Adipocyte (in vitro differentiated cells): ENCODE results near the gene QARS1.

Experiments
- DNase-seq: peaks from one replicate; pipeline ENCODE4 v3.0.0-alpha.2; 2015; ENCODE audit warnings: low read depth
- H3K27me3 ChIP-seq: replicated peaks from 2 replicates; pipeline ENCODE4 v1.7.0; 2013; ENCODE audit warnings: mild to moderate bottlenecking, low read length, moderate library complexity; ENCODE audit not compliant: control insufficient read depth, insufficient read depth
- H3K36me3 ChIP-seq: 2 replicates; pipeline ENCODE4 v1.7.0; 2013; ENCODE audit warnings: low read length, mild to moderate bottlenecking, moderate library complexity; ENCODE audit not compliant: control insufficient read depth, insufficient read depth, severe bottlenecking
- H3K4me1 ChIP-seq: 2 replicates; pipeline ENCODE4 v1.7.0; 2013; ENCODE audit warnings: mild to moderate bottlenecking, low read length, moderate library complexity; ENCODE audit not compliant: control insufficient read depth, insufficient read depth
- H3K4me3 ChIP-seq: 2 replicates; pipeline ENCODE4 v1.7.0; 2013; ENCODE audit warnings: mild to moderate bottlenecking, low read length, moderate library complexity
- H3K9ac ChIP-seq: 2 replicates; pipeline ENCODE4 v1.7.0; 2013; ENCODE audit warnings: mild to moderate bottlenecking, low read length, moderate library complexity
- H3K9me3 ChIP-seq: 2 replicates; pipeline ENCODE4 v1.7.0; 2013; ENCODE audit warnings: mild to moderate bottlenecking, low read length, moderate library complexity; ENCODE audit not compliant: control insufficient read depth

The QARS1 gene

DNA sequence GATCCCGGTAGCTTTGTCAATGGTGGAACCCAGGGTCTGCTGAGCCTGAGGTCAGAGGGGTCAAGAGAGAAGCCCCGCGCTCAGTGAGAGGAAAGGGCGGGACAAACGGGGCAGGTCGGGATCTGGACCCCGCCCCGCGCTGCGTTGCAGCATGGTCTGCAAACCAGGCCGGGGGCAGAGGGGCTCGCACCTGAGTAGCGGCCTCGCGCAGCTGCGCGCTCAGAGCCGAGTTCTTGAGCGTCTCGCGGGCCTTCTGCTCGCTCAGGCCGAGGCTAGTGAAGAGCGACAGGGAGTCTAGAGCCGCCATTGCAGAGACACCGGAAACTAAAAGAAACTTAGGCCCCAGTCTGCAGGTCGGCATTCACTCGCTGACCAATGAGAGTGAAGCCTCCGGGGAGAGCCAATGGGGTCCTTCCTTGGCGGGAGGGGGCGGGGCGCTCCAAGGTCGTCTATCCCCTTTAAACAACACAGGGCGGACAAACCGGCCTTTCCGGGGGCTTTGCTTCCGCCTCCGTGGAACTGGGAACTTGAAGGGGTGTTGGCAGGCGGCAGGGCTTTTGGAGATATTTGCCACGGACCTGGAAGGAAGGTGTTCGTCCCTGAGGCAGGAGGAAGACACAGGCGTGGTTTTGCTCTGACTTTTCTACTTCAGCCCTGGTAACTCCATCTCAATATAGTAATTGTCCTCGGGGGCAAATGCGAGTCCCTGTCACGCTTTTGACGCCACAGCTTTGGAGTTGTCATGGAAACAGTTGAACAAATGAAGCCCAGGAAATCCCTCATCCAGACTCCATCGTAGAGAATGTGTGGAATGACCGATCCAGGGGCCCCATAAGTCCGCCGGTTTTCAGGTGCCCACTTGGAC, at the start of gene QARS1:
Gene QARS1, minus strand, starts transcription at position 331 of the 865 bp plus-strand sequence. Its CDS starts 24 bp downstream, at position 307.
- peak within 1 kb of the TSS; percentile 99 for H3K9ac ChIP-seq
- no peaks in the 10 kb centered on the region for H3K9me3 ChIP-seq
- H3K36me3 ChIP-seq: peaks cover 48% of the 10 kb centered on the region
- peak; percentile 96 for DNase-seq
- no peaks in the 10 kb centered on the region for H3K27me3 ChIP-seq
- peaks cover 22% of the 10 kb centered on the region for H3K4me1 ChIP-seq
- peak within 1 kb of the TSS; percentile 100 for H3K4me3 ChIP-seq

DNA sequence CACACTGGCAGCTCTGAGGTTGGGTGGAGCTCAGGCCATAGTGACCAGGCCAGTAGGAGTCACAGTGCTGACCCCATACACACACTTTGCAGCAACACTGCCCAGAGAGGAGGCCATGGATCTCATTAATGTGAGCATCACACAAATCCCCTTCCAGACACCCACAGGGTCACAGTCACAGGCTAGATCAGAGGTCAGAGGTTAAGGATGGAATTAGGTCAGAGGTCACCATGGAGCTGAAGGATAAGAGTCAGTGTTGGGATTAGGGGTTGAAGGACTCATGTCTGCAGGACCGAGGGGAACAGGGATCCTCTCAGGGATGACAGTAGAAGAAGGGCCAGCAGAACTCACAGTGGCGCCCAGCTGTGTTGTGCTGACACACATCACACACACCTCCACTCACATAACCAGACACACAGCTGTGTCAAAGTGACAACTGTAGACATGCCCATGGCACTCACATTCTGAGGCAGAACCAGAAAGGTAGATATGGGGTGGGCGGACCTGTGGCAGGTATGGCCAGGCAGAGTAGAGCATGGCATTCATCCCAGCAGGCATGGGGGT, 48.9 kb upstream of the QARS1 start:
- DNase-seq: no peak
- Histone ChIP-seq H3K36me3 (no peaks in the 10 kb centered on the region), H3K4me3 (no peak overlapping the region), H3K4me1 (no peaks in the 10 kb centered on the region), H3K9me3 (no peaks in the 10 kb centered on the region), H3K27me3 (peaks cover under 1% of the 10 kb centered on the region), H3K9ac (no peak overlapping the region)

DNA sequence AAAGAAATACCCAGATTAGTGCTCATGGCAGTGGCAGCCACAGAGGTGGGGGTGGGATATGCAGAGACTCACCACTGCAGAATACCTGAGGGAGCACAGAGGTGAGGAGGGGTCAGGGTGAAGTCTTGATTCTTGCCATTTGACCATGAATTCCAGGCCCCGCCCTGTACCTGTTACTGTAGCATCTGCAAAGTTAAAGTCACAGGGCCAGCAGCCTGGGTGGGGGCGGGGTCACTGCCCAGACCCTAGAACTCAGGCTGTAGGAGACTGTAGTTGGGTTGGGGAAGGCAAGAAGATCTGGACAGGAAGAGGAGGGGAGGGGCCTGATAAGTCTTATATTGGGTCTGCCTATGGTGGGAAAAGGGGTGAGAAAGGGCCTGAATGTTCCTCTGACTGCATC, 47.1 kb upstream of the QARS1 start:
- Histone ChIP-seq H3K9ac (no peak overlapping the region), H3K36me3 (no peaks in the 10 kb centered on the region), H3K9me3 (no peaks in the 10 kb centered on the region), H3K4me3 (no peak overlapping the region), H3K27me3 (peaks cover 3% of the 10 kb centered on the region), H3K4me1 (no peaks in the 10 kb centered on the region)
- DNase-seq: no peak

DNA sequence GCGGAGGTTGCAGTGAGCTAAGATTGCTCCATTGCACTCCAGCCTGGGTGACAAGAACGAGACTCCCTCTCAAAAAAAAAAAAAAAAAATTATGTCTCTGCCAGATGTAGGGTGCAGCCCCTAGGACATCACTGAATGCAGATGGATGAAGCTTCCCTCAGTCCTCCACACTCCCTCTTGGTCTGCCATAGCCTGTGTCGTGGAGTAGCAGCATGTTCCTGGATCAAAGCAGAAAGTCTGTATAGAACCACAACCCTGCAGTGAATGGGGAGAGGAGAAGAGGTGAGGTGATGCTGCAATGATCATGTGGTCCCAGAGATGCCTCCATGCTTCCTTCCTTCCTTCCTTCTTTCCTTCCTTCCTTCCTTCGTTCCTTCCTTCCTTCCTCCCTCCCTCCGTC, 43.6 kb upstream of the QARS1 start:
- Histone ChIP-seq H3K4me1 (no peaks in the 10 kb centered on the region), H3K36me3 (no peaks in the 10 kb centered on the region), H3K4me3 (no peak overlapping the region), H3K9ac (no peak overlapping the region), H3K9me3 (no peaks in the 10 kb centered on the region), H3K27me3 (peaks cover 3% of the 10 kb centered on the region)
- DNase-seq: no peak

DNA sequence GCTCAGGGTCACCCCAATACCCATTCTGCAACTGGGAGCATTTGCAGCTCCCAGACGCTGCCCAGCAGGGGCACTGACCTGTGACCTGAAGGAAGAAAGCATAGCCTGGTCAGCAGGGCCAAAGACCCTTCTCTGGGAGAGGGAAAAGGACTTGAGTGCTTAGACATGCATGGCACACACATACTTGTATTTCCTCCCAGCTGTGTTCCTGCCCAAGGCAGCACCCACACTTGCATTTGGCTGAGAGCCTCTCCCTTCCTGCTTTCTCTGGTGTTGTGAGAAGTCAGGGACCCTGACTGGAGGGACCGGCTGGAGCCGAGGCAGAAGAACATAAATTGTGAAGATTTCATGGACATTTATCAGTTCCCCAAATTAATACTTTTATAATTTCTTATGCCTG, 35.5 kb upstream of the QARS1 start:
- H3K4me3 ChIP-seq: no peak overlapping the region
- no peaks in the 10 kb centered on the region for H3K36me3 ChIP-seq
- no peak for DNase-seq

DNA sequence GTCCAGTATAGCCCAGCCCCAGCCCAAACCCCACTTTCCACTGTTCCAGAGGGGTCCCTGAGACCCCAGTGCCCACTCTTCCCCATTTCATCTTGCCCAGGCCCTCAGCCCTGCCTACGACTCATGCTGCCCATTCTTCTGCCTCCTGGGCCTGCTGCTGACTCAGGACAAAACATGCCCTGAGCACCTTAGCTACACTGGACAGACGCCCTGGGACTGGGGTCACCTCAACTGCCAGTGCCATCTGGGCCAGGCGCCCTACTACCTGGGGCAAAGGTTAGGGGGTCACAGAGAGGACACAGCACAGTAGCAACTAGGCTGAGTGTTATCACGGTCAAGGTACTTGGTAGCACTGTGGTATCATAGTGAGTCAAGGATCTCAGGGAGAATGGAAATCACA, 30.9 kb upstream of the QARS1 start:
- DNase-seq: no peak

More for the DNA sequence above, 35.5 kb upstream of the QARS1 start:
- no peaks in the 10 kb centered on the region for H3K4me1 ChIP-seq
- H3K27me3 ChIP-seq: peaks cover 7% of the 10 kb centered on the region
- no peak overlapping the region for H3K9ac ChIP-seq
- H3K9me3 ChIP-seq: no peaks in the 10 kb centered on the region

DNA sequence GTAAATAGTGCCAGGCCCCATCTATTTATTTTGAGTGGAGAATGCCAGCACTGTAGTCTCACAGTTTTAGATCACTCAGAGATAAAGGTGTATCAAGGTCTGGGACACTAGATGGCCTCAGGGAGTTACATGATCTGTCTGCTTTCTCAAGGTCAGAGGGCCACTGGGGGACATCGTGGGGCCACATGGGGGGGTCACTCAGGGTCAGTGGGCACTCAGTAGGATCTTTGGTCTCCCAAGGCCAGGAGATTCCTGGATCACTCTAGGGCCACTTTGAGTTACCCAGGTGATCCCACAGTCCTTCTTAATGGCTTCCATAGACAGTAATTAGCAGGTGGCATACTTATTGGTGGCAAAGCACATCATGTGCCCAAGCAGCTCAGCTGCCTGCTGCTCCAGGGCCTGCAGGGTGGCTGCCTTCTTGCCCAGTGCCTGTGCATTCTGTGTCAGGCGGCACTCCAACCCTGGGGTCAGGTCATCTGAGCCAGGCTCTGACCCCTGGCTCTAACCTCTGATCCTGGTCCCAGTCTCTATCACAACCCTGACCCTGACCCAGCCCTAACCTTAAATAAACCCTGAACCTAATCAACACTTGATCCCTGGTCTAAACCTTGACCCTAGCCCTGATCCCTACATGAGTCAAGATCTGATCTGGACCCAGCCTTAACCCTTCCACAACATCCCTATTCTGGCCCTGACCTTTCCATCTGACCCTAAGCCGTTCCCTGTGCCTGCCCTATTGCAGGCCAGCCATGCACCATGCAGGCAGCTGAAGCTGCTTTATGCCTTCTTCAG, 30.1 kb upstream of the QARS1 start:
- DNase-seq: no peak
- H3K4me1 ChIP-seq: peaks cover 13% of the 10 kb centered on the region
- H3K4me3 ChIP-seq: peak overlapping the region; percentile 90
- peaks cover 16% of the 10 kb centered on the region for H3K36me3 ChIP-seq
- H3K27me3 ChIP-seq: peaks cover 3% of the 10 kb centered on the region
- H3K9me3 ChIP-seq: no peaks in the 10 kb centered on the region
- no peak overlapping the region for H3K9ac ChIP-seq

More for the DNA sequence above, 30.9 kb upstream of the QARS1 start:
- H3K4me3 ChIP-seq: no peak overlapping the region
- H3K27me3 ChIP-seq: peaks cover 7% of the 10 kb centered on the region
- H3K36me3 ChIP-seq: peaks cover 8% of the 10 kb centered on the region
- H3K9me3 ChIP-seq: no peaks in the 10 kb centered on the region
- H3K9ac ChIP-seq: no peak overlapping the region
- H3K4me1 ChIP-seq: peaks cover 13% of the 10 kb centered on the region

DNA sequence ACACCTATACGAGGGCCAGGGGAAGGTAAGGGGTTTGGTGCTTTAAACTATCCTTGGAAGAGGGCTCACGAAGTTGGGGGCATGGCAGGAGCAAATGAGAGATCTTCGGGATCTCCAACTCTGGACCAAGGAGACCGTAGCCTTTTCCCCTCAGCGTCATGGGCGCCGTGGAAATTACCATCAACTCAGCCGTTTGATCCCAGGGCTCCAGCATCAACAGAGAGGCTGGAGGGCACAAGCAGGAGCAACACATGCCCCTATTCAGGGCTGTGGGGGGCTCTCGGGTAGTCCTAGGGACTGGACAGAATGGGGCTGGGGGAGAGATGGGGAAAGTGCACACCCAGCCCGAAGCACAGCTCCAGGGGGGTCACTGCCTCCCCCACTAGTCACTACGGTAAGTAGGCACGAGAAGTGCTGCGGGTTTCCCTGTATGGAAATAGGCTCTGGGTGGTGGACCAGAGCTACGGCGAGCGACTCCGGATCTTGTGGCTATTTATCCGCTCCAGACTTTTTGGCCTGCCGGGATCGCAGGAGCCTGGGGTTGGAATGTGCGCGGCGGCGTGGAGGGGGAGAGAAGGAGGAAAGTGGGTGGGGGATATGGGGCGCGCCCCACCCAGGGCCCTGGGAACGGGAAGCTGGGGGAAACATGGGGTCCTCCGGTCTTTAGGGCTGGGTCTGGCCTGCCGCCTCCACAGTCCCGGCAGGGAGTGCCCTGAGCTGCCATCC, 28.8 kb upstream of the QARS1 start:
- Histone ChIP-seq H3K4me3 (peak overlapping the region; percentile 90), H3K4me1 (peaks cover 13% of the 10 kb centered on the region), H3K9me3 (no peaks in the 10 kb centered on the region), H3K36me3 (peaks cover 24% of the 10 kb centered on the region), H3K9ac (peak overlapping the region; percentile 87), H3K27me3 (no peaks in the 10 kb centered on the region)
- peak; percentile 96 for DNase-seq

DNA sequence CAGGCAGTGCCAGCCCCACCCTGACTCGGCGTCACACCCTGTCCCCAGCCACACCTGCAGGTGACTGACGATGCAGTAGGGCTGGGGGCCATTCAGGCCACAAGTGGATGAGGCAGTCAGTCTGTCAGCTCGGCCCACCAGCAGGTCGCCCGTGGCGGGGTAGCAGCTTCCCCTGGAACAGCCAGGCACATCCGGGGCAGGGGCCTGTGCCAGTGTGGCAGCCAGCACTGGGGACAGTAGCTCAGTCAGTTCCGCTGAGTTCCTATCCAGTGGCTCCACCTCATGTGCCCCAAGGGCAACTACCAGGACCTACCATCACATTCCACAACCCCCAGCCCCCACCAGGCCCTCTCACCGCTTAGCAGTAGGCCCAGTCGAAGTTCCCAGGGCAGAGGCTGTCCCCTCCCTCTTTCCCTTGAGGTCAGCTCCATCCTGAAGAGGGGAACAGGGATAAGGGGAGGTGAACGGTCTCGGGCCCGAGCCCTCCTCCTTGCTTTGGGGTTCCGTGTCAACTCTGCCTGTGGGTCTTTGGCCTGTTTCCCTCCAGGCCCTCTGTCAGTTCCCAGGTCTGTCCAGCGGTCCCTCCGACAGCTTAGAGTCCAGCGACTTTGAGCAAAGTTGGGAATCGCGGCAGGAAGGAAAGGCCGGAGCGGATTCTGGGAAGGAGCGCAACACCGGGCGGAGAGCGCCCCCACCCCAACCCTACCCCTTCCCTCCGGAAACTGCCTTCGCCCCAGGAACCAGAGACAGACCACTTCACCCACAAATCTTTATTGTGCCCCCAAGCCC, 28.1 kb upstream of the QARS1 start, which contains the start of gene LAMB2:
Gene LAMB2, minus strand, starts transcription at position 614 of the 789 bp plus-strand sequence. Its CDS starts 183 bp downstream, at position 431.
- H3K4me1 ChIP-seq: peaks cover 13% of the 10 kb centered on the region

DNA sequence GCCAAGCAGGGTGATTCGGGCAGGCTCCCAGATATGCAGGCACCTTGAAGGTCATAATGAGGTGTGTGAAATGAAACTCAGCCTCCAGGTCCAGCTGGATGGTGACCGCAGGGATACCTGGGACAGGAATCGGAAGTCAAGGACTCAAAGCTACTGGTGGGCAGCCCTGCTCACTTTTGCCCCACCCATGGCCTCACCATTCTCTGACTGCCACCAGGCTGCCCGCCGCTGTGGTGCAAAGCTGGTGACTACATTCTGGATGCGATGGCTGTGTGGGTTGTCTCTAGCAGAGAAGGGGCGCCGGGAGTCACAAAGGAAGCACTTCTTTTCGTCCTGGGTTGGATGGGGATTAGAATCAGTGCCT, 27.5 kb upstream of the QARS1 start:
- Histone ChIP-seq H3K27me3 (no peaks in the 10 kb centered on the region), H3K36me3 (peaks cover 32% of the 10 kb centered on the region), H3K4me1 (peaks cover 13% of the 10 kb centered on the region), H3K4me3 (peak overlapping the region; percentile 90), H3K9ac (peak overlapping the region; percentile 87), H3K9me3 (no peaks in the 10 kb centered on the region)
- DNase-seq: no peak

More for the DNA sequence above, 28.1 kb upstream of the QARS1 start, which contains the start of gene LAMB2:
- peak within 1 kb of the TSS; percentile 90 for H3K4me3 ChIP-seq
- DNase-seq: peak; percentile 95
- no peaks in the 10 kb centered on the region for H3K9me3 ChIP-seq
- H3K36me3 ChIP-seq: peaks cover 30% of the 10 kb centered on the region
- peak within 1 kb of the TSS; percentile 87 for H3K9ac ChIP-seq
- no peaks in the 10 kb centered on the region for H3K27me3 ChIP-seq
